GM19035 (cell line): Measurements from ENCODE around the gene NUDT14.

ENCODE experiments used
- ATAC-seq: cut with Tn5 transposase; IDR thresholded peaks from one replicate; pipeline ENCODE4 v1.9.1; 2021; ENCODE audit not compliant: unreplicated experiment

The NUDT14 gene

DNA sequence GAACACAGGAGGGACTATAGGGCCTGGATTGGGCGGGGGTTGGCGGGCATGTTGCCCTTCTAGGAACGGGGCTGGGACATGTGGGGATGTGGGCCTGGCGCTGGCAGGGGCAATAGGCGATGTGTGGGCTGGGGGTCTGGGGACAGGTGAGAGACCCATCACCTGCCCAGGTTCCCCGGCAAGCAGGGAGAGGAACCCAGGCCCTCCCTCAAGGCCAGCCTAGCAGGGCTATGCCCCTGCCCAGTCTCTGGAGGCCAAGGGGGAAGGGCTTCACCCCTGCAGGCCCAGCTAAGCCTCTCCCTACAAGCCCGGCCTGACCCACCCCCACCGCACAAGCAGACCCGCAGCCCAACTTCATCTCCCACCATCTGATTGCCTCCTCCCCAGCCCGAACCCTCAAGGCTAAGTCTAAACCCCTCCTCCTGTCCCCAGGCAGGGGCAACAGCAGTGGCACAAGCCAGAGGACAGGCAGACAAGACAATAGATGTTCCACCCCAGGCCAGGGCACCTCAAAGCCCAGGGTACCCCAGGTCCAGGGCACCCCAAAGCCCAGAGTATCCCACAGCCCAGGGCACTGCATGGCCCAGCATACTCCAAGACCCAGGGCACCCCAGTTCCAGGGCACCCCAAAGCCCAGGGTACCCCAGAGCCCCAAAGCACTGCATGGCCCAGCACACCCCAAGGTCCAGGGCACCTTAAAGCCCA, 19.0 kb downstream of the NUDT14 start:
- no peak for ATAC-seq

DNA sequence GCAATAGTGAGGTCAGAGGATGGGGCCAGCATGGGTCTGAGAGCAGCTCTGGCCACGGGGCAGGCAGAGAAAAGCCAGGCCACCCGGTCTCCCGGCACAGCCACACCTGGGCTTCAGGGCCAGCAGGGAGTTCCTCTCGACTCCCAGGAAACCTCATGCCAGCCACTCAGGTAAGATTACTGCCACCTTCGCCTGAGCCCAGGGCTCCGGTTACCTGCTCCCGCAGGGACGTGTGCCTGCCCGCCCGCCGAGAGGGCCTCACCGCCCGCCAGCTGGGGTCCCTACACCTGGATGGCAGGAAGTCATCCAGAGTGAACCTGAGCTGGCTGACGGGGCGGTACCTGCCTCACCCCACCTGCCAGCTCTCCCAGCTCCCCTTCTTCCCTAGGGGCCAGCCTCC, 19.8 kb downstream of the NUDT14 start:
- ATAC-seq, result no peak

DNA sequence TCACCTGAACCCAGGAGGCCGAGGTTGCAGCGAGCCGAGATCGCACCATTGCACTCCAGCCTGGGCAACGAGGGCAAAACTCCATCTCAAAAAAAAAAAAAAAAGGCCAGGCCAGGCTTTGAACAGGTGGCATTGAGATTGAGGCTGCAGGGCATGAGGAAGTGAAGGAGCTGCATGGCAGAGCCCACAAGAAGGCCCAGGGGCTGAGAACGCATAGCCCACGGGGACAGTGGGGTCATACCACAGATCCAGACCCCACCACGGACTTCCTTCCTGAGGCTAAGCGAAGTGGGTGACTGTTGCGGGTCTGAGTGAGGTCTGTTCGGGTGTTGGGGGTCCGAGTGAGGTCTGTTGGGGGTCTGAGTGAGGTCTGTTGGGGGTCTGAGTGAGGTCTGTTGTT, 20.3 kb downstream of the NUDT14 start:
- no peak for ATAC-seq

DNA sequence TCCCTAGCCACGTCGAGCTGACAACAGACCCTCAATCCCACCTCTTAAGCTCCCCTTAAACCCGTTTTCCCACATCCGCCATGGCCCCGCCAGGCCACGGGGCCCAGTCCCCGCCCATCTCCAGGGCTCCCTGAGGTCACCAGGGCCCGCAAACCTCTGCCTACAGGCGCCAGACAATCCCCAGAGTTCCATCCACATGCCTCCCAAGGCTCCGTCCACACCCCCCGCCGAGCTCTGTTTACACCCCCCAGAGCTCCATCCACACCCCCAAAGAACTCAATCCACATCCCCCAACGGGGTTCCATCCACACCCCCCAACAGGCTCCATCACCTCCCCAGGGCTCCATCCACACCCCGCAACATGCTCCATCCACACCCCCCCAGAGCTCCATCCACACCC, 21.8 kb downstream of the NUDT14 start:
- no peak for ATAC-seq

DNA sequence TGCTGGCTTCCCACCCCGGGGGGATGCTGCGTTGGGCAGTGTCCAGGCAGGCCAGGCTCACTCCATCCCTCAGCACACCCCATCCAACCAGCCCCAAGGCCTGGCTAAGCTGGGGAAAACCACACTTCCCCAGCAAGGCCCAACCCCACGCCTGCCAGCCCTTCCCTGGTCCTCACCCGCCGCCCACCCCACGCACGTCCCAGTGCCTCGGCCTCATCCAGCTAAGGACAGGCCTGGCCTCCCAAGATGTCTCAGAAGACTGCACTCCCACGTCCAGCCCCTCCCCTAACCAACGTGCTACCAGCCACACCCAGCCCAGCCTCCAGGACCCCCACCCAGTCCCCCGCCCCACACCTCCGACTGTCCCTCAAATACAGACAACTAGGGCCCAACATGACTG, 22.3 kb downstream of the NUDT14 start:
- ATAC-seq, result no peak

DNA sequence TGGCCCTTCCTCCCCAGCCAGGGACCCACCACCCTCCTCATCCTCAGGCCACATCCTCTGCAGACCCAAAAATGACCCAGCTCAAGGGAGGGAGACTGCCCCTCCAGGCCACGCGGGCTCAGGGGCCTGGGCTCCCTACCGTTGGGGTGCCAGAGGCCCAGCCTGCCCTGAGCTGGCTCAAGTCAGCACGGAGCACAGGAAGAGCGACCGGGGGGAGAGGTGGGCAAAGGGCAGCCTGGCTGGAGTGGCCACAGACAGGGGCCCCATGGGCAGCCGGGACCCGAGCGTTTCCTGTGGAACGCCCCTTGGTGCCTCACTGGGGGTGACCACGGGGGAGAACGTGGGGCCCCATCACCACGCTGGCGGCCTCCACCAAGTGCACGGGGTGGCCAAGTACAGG, 23.2 kb downstream of the NUDT14 start:
- ATAC-seq, result no peak

DNA sequence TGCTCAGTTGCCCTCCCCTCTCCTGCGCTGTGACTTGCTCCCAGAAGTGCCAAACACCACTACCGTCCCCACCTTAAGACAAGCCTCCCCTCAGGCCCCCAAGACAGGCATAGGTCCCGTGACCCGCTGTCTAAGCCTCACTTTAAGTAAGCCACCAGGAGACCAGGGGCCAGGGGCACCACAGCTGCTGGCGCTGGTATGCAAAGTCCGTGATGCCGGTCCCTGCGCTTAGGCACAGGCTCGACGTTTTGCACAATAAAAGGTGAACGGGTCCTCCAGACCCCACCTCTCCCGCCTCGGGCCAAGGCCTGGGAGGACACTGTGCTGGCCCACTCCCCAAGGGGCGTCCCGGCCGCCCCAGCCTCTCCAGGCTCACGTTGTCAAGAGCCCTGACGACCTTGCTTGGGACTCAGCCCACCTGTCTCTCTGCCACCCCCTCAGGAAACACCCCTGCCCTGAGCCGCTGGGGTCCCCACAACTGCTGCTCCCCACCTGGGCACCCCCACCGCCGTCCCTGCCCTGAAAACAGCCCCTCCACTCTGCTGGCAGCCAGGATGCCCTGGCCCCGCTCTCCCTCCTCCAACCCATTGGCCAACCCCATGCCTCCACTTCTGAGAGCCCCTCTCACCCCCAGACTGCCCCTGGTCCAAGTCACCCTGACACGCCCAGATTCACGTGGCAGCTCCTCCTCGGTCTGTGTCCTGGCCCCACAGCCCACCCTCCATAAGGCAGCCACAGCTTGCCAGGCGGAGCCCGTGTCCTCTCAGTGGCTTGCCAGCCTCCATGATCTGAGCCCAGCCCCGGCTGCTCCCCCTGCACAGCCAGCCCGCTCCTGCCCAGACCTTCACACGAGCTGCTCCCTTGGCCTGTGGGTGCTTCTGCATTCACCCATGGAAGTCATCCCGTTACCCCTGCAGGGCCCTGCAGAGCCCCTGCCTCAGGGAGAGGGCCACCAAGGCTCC, 24.4 kb downstream of the NUDT14 start:
- no peak for ATAC-seq

DNA sequence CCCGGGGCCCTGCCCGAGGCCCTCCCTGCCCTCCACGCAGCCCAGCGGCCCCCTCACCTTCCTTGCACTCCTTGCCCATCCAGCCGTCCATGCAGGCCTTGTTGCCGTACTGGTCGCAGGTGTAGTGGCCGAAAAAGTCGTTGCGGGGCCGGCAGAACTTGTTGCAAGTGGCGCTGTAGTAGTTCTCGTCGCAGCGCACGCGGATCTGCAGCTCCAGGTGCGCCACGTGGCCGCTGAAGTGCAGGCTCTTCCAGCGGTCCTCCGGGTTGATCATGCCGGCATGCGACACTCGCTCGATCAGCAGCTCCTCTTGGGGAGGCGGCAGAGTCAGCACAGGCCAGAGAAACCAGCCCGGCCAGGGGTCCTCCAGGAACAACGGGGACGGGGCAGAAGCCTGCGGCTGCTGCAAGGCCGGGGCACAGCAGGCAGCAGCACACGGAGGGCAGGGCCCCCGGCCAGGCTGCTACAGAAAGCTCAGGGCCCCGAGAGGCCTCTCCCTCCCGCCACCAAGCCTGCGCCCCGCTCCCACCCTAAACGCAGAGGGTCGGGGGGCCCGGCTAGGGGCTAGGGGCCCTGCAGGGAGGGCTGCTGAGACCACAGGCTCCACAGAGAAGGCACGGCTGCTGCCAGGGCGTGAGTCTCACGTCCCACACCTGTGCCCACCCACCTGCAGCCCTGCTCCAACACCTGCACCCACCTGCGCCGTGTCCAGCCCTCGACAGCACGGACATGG, 25.3 kb downstream of the NUDT14 start:
- ATAC-seq, result no peak

DNA sequence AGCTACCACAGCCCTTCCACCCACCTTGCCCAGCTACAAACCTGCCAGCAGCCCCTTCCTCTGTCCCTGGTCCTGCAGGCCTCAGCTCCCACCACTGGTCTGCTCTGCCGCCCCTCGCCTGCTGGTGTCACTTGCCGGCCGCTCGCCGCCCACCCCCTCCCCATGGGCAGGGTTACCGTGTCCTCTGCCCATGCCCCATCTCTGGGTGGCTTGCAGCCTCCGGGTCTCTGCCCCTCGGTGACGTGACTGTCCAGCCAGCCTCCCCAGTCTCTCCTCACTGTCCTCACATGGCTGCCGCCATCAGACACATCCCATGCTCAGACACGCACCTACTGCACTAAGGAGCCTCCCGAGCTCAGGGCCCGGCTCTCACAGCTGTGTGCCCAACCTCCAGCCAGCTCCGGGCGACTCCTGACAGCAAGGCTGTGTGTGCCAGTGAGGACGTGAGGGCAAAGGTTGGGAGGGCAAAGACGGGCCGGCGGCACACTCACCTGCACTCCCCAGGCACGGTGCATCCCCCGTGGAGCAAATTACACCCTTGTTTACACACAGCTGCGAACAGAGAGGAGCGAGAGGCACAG, 26.0 kb downstream of the NUDT14 start:
- ATAC-seq, result no peak

DNA sequence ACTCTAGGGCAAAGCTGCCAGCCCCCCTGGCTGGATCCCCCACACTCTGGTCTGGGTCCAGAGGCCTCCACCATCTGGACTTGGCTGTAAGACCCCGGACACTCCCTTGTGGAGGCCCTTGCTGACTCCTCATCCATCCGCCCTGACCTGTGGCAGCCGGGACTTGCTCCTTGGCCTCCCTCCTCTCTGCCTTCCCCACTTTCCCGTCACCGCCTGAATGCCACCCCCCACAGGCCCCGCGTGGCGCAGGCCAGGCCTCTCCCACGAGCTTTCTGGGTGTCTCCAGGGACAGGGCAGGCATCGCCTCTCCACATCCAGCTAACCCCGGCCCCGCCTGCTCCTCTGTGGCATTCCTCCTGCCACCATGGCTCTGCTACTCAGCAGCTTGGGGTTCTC, 26.6 kb downstream of the NUDT14 start:
- no peak for ATAC-seq

DNA sequence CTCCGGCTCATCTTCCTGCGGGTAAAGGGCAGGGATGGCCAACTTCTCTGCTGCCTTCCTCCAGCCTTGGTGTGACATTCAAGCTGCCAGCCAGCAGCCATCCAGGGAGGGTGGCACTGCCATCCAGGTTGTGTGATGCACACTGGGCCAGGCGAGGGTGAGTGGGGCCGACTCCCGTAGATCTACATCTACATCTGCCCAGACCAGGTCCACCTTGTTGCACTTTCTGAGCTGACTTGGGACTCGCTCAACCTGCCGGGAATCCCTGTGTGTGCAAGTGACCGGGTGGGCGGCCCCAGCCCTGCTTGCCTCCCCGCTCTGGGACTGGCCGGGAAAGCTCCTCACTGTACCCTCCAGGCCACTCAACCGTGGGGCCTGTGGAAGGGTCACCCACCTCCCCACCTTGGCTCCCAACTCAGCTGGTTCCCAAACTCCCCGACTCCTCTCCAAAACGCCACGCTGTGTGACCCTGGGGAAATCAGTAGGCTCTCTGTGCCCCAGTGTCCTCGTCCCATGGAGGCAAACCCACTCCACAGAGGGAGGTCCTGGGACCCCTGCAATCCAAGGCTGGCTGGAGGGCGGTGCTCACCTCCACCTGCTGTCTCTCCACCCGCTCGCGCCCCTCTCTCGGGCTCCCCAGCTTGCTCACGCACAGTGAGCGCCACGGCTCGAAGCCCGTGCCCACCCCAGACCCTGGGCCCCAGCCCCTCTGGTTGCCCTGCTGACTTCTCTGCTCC, 27.2 kb downstream of the NUDT14 start:
- no peak for ATAC-seq

DNA sequence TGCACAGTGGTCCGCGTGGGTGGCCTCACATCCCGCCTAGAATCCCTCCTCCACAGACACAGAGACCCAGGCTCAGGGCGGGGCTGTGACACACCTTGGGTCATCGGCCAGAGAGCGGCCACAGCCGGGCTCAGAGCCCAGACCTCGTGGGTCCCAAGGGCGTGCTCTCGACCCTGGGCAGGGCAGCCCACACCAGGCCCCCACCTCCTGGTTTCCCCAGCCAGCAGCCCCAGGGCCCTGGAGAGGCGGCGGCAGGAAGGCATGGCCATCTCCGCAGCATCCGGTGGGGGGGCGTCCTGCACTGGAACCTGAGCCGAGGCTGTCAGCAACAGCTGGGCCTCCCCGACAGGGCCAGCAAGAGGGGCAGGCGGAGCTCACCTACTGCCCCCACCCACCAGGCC, 27.8 kb downstream of the NUDT14 start:
- no peak for ATAC-seq

DNA sequence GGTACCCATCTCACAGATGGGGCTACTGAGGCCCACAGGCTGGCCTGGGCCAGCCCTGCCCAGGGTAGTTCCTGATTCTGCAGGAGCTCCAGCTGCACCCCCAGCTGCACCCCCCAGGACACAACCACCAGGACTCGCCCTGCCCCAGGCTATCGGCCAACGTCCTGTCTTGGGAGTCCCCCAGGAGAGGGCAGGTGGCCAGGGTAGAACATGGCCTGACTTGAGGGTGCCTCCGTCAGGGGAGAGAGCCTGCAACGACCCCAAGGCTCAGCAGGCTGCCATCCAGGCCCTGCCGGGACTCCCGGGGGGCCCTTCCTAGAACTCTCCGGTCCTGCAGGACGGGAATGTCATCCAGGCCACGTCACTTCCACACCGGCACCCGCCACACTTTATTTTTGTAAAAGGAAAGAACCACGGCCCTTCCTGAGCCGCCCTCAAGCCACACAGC, 28.3 kb downstream of the NUDT14 start:
- no peak for ATAC-seq

DNA sequence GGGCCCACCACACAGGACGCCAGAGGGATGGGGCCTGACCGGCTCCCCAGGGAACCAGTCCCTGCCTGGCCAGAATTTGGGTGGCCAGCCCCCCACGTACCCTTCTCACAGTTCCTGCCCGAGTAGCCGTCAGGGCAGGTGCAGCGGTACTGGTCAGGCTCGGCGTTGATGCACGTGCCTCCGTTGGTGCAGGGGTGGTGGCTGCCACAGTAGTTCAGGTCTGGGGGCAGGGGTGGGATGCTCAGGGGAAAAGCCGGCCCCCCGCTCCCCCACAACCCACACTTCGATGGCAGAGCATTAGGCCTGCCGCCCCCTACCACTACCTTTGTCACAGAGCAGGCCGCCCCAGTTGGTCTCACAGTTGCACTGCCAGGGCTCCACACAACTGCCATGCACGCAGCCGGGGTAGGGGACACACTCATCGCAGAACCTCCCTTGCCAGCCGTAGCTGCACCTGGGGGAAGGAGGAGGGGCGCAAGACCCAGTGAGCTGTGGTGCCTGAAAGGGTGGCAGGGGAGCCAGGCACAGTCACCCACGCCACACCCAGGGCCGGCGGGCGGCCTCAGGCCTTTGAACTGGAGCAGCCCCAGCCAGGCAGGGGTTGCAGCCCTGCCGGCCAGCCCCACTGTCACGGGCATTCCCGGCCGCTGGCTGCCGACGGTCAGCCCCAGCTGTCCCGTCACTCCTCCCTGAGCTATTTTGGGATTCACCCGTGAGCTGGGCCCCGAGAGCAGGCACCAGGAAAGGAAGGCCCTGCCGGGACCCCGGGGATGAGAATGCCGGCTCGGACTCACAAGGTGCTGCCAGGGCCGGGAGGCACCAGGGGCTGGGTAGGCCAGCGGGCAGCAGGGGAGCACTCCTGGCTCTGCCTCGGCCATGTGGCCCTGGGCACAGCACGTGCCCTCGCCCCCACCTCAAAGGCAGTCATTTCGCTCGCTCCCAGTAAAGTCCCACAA, 29.0 kb downstream of the NUDT14 start:
- no peak for ATAC-seq

DNA sequence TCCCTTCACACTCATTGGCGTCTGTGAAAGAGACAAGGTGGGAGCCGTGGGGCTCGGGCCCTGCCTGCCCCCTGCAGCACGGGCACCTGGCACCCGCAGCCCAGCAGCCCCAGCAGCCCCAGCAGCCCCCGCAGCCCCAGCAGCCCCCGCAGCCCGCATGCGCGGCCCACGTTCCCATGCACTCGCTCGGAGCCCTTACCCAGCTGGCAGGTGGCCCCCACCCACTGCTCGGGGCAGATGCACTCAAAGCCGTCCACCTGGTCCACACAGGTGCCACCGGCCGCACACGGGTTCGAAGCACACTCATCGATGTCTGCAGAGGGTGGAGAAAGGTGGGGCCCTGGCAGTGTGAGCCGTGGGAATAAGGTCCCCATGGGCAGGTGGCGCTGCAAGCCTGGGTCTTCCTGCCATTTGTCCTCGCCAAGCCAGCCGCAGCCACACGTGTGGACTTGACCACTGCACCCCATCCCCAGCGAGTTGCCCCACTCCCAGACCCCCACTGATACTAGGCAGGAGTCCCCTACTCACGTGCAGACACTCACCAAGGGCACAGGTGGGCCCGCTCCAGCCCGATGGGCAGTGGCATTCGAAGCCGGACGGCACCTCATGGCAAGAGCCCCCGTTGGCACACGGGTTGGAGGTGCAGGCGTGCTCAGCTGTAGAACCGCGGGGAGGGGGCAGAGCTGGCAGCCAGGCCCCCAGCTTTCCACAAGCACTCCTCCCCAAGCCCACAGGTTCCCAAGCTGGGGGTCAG, 29.9 kb downstream of the NUDT14 start:
- no peak for ATAC-seq

DNA sequence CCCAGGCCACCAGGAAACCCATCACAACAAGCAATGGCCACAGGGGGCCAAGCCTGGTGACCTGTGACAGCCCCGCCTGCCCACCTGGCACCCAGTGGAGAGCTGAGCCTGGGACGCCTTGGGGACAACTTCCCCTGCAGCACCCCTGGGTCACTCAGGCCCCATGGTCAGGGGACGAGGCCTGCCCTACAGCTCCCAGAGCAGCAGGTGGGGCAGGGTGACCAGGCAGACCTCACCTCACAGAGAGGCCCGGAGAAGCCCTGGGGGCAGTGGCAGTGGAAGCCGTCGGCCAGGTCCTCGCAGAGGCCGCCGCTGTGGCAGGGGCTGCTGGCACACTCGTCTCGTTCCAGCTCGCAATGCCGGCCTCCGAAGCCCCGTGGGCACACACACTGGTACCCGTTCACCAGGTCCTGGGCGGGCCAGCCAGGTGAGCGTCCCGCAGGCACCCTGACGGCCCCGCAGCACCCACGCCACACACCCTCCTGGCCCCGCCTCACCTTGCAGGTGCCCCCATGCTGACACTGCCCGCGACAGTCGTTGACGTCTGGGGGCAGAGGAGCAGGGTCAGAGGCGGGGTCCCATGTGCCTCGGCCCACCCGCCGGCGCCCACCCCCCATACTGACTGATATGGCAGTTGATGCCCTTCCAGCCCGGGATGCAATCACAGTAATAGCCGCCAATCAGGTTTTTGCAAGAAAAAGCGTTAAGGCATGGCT, 30.6 kb downstream of the NUDT14 start:
- no peak for ATAC-seq

DNA sequence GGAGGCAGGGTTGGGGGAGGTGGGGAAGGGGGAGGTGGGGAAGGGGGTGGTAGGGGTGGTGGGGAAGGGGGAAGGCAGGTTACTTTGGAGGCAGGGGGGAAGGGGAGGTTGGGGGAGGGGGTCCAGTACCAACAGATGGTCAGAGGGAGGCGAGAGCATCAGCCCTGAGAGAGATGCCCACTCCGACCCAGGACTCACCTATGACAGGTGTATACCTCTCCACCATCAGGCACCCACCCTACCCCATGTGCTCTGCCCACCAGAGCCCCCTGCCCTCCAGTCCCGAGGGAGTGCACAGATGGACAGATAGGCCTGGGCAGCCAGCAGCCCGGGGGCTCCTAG, 31.1 kb downstream of the NUDT14 start:
- no peak for ATAC-seq

DNA sequence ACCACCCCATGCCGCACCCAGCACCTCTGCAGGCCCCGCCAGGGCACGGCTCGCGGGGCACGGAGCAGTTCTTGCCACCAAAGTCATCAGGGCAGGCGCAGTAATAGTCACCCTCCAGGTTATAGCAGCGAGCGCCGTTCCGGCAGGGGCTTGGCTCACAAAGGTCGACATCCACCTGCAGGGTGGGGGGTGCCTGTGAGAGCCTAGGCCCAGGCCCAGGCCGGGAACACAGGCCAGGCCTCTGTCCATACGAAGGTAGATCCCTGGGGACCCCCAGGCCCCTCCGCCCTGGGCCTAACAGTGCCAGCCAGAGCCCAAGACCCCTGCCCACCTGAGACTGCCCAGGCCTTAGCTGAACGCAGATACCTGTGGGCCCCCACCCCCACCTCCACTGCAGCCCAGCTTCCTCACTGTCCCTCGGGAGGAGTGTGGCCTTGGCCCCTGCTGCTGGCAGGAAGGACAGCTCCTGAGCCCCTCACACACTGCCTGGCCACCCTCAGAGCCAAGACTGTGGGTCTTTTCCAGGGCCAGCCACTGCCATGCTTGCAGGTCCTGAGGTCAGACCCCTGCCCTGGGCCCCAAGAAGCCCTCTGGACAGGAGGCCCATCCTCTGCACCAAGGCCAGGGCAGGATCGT, 31.8 kb downstream of the NUDT14 start:
- no peak for ATAC-seq
